HAP-1 (cell line): ENCODE results near the gene LRCH3.
A peak's percentile ranks its signal among the peaks of the same experiment; 100 is the strongest.

ENCODE experiments used
- DNase-seq, 2 experiments: peaks; one replicate each; pipeline ENCODE4 v3.0.0-alpha.2; 2016 to 2020; ENCODE audit warnings: low spot score in 2 of 2
- H3K27me3 ChIP-seq: fragments of 250-450 bp; sonication (Bioruptor Pico); 2 replicates; pipeline ENCODE4 v1.5.1; 2020; ENCODE audit warnings: low read depth, mild to moderate bottlenecking, moderate library complexity
- H3K36me3 ChIP-seq: fragments of 250-450 bp; sonication (Bioruptor Pico); replicated peaks from 2 replicates; pipeline ENCODE4 v1.5.1; 2020; ENCODE audit warnings: mild to moderate bottlenecking
- H3K4me1 ChIP-seq: fragments of 250-450 bp; sonication (Bioruptor Pico); 2 replicates; pipeline ENCODE4 v1.5.1; 2020; ENCODE audit warnings: mild to moderate bottlenecking
- H3K4me3 ChIP-seq: fragments of 250-450 bp; sonication (Bioruptor Pico); 2 replicates; pipeline ENCODE4 v1.5.1; 2020; ENCODE audit warnings: mild to moderate bottlenecking, moderate library complexity
- H3K9me3 ChIP-seq: fragments of 250-450 bp; sonication (Bioruptor Pico); 2 replicates; pipeline ENCODE4 v1.5.1; 2020; ENCODE audit warnings: mild to moderate bottlenecking, moderate library complexity
- in situ Hi-C: fragments of 300-500 bp; cut with MboI; formaldehyde crosslinking; loops from 3 replicates; pipeline ENCODE4 v1.14.3; 2020; ENCODE audit warnings: low sequenced_read_pairs, inconsistent platforms, mixed read lengths

LRCH3 gene

DNA sequence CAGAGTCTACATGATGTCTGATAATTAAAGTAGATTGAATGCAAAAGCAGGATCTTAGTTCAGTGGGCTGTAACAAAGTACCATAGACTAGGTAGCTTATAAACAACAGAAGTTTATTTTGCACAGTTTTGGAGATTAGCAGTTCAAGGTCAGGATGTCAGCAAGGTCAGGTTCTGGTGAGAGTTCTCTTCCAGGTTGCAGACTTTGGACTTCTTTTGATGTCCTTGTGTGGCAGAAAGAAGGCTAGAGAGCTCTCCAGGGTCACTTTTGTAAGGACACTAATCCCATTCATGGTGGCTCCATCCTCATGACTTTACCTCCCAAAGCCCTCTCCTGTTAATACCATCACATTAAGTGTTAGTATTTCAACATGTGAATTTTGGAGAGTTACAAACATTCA, 29.3 kb upstream of the LRCH3 start:
- H3K36me3 ChIP-seq: peaks cover 20% of the 10 kb centered on the region
- in situ Hi-C loops: no loop called here

DNA sequence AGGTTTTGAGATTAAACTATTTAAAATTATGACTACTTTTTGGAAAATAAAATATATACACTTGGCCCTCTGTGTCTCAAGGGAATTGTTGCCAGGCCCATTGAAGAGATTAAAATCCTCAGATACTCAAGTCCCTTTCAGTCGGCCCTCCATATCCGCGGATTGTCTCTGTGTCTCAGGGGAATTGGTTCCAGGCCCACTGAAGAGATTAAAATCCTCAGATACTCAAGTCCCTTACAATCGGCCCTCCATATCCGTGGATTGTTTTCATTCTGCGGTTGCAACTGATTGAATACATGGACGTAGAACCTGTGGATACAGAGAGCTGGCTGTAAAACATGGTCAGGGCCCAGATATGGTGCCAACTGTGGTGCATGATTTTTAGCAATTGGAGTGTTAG, 15.7 kb upstream of the LRCH3 start:
- Histone ChIP-seq H3K27me3 (no peaks in the 10 kb centered on the region), H3K36me3 (peaks cover 37% of the 10 kb centered on the region), H3K4me1 (peaks cover 10% of the 10 kb centered on the region), H3K4me3 (no peak overlapping the region), H3K9me3 (no peaks in the 10 kb centered on the region)
- peak; percentile 82 to 91 for DNase-seq
- in situ Hi-C loops: no loop called here

More for the DNA sequence above, 29.3 kb upstream of the LRCH3 start:
- Histone ChIP-seq H3K4me3 (no peak overlapping the region), H3K9me3 (peaks cover 3% of the 10 kb centered on the region), H3K4me1 (no peaks in the 10 kb centered on the region), H3K27me3 (no peaks in the 10 kb centered on the region)
- no peak for DNase-seq

DNA sequence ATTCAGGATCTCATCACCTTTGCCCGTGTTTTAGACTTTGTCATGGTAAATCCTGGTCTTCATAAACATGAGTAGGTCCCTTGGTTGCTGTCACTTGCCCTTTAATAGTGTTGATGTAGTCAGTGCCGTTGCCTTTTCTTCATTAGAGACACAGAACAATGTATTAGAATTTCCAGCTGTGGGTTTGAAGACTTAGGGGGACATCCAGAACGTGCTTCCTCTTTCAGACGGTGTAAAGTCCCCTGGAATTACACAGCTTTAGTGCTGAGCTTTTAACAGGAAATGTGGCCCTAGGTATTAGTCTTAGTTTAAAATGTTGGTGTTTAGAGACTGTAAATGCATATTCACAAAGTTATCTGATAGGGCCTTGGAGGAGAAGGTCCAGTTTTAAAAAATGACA, 8.8 kb upstream of the LRCH3 start:
- Histone ChIP-seq H3K4me1 (no peaks in the 10 kb centered on the region), H3K36me3 (peaks cover 32% of the 10 kb centered on the region), H3K4me3 (no peak overlapping the region), H3K27me3 (no peaks in the 10 kb centered on the region), H3K9me3 (no peaks in the 10 kb centered on the region)
- in situ Hi-C loops: no loop called here
- DNase-seq: no peak

DNA sequence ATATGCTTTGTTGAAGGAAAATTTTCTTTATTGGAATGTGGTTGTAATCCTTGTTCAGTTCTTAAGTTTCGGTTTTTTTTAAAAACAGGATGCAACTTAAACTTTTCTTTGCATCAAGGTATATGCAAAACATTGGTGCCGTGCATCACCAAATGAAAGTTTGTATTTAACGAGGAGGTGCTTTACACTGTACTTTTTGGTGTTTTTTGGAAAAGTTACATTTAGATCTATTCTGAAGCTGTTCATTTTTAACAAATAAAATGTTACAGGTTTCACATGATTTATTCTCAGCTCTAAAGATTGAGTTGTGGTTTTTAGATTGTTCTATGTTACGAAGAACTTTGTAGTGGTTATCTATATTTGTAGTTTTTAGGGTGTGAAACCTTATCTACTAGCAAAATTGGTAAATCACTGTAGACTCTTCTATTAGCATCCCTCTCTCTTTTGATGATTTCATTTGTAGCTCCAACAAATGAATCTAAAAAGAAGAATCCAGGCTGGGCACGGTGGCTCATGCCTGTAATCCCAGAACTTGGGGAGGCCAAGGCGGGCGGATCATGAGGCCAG, 7.0 kb upstream of the LRCH3 start:
- Histone ChIP-seq H3K4me3 (no peak overlapping the region), H3K27me3 (no peaks in the 10 kb centered on the region), H3K4me1 (no peaks in the 10 kb centered on the region), H3K9me3 (no peaks in the 10 kb centered on the region), H3K36me3 (peaks cover 14% of the 10 kb centered on the region)
- DNase-seq: no peak
- in situ Hi-C loops: no loop called here

DNA sequence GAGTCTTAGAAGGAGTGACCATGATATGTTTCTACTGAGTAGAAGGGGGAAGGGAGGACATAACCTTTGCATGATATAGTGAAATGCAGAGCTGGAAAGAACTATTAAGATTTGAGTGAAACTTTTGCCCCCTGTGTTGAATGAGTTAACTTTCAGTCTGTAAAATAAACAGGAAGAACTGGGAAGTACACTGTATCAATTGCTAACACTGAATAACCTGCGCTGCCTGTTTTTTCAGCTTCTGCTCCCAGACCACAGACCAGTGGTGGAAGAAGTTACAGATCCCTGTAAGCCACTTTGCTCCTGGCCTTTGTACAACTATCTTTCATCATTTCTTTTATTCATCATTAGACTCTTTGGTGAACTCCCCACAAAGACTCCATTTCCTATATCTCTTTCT, 3.6 kb upstream of the LRCH3 start:
- in situ Hi-C loops: no loop called here
- H3K4me3 ChIP-seq: no peak overlapping the region
- H3K9me3 ChIP-seq: no peaks in the 10 kb centered on the region
- no peaks in the 10 kb centered on the region for H3K27me3 ChIP-seq
- no peak for DNase-seq
- H3K36me3 ChIP-seq: peaks cover 15% of the 10 kb centered on the region
- H3K4me1 ChIP-seq: no peaks in the 10 kb centered on the region

DNA sequence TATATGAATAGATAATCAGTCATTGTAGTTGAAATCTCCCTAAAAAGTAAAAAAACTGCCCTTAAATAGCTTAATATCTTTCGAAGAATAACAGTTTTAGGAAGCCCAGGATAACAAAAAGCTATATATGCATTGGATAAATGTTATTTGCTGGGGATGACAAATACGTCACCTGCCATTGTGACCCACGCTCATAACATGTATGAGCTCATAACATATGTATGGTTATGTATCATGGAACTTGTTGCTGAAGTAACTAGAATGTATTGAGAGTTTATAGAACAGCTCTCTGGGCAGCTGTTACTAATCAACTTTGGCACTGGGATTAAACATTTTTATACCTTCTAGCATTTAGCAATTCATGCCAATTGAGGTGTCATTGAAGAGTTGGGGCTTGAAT, 1.7 kb upstream of the LRCH3 start:
- in situ Hi-C loops: no loop called here
- H3K4me1 ChIP-seq: peaks cover 5% of the 10 kb centered on the region

DNA sequence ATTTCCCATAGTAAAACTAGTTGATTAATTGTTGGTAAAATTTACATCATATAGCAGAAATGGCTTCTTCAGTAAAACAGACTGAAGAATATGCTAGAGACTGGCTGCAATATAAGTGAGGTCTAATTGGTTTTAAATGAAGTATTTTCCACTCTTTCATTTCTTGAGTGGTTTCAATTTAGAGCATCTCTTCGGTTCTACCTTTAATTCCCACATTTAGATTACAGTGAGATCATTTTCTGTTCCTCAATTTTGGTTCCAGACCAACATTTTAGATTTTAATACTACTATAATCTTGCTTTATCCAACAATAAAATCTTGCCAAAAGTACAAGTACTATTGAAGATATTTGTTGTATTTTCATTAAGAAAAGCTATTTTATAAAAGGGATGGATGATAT, 1.0 kb upstream of the LRCH3 start:
- H3K36me3 ChIP-seq: 0 out of 2 replicates have a peak, but pooled peaks cover 4% of the 10 kb centered on the region
- no peaks in the 10 kb centered on the region for H3K9me3 ChIP-seq
- in situ Hi-C loops: no loop called here
- no peaks in the 10 kb centered on the region for H3K27me3 ChIP-seq
- H3K4me1 ChIP-seq: peaks cover 5% of the 10 kb centered on the region
- no peak overlapping the region for H3K4me3 ChIP-seq
- DNase-seq: no peak

More for the DNA sequence above, 1.7 kb upstream of the LRCH3 start:
- DNase-seq: no peak
- no peaks in the 10 kb centered on the region for H3K27me3 ChIP-seq
- H3K36me3 ChIP-seq: 0 out of 2 replicates have a peak, but pooled peaks cover 4% of the 10 kb centered on the region
- no peak overlapping the region for H3K4me3 ChIP-seq
- H3K9me3 ChIP-seq: no peaks in the 10 kb centered on the region

DNA sequence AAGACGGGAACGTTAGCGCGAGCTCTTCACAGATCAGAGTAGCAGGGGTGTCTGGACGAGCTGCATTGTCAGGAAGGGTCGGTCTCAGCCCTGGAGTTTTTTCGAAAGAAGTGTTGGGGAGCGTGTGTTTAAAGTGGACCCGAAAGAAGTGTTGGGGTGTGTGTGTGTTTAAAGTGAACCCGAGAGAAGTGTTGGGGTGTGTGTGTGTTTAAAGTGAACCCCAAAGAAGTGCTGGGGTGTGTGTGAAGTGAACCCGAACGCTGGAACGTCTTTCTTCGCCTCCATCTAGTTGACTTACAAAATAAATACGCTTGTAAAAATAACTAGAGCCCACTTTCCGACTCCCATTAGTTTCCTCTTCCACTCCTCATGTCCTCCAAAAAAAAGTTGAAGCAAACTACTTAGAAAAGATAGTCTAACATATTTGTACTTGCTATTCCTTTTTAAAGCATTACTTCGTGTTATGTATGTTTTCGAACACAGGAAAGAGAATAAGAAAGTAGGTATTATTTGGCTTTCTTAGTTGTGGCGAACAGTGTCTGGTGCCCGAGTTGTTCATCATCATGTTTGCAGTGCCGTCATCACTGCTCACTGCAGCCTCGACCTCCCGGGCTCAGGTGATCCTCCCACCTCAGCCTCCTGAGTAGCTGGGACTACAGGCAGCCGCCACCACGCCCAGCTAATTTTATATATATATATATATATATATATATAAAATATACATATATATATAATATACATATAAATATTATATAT, 1.0 kb downstream of the LRCH3 start:
- Histone ChIP-seq H3K4me3 (peak overlapping the region; percentile 99), H3K27me3 (no peaks in the 10 kb centered on the region), H3K4me1 (peaks cover 5% of the 10 kb centered on the region), H3K9me3 (no peaks in the 10 kb centered on the region), H3K36me3 (0 out of 2 replicates have a peak, but pooled peaks cover 4% of the 10 kb centered on the region)
- in situ Hi-C loops: no loop called here
- no peak for DNase-seq

DNA sequence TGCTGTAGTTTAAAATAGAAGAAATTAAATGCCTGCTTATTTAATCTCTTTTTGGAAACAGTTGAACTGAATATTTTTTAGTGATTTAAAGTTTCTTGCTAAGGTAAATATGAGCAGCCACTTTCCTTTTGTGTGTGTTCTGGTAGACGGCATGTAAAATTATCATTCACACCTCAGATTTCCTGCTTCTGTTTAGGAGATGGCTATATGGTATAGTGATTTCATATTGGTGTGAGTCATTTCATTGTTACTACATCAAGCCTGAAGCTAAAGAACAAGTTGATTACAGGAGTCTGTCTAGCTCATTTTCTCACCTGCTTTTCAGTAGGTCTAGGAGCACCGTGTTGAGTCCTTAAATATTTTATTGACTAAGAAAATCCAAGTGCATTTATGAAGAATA, 2.2 kb downstream of the LRCH3 start:
- no peaks in the 10 kb centered on the region for H3K9me3 ChIP-seq
- H3K4me3 ChIP-seq: no peak overlapping the region
- 0 out of 2 replicates have a peak, but pooled peaks cover 4% of the 10 kb centered on the region for H3K36me3 ChIP-seq
- in situ Hi-C loops: no loop called here
- H3K4me1 ChIP-seq: peaks cover 5% of the 10 kb centered on the region
- DNase-seq: peak in 1 of 2 experiments; percentile 20
- no peaks in the 10 kb centered on the region for H3K27me3 ChIP-seq

DNA sequence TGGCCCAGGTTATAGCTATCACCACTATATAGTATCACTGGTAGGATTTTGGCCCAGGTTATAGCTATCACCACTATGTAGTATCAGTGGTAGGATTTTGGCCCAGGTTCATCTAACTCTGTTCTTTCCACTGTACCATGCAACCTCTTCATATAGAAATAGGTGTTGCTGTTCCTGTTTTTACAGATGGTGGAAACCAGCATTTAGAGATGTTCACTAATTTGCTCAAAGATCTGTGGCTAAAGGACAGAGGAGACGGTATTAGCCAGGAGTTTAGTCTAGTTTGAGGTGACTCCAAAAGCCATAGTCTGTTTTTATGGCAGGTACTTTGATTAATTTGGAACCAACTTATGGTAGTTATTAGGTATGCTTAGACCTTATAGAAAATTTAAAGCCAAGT, 3.1 kb downstream of the LRCH3 start:
- H3K4me1 ChIP-seq: peaks cover 5% of the 10 kb centered on the region
- no peaks in the 10 kb centered on the region for H3K9me3 ChIP-seq
- H3K27me3 ChIP-seq: no peaks in the 10 kb centered on the region
- H3K4me3 ChIP-seq: no peak overlapping the region
- in situ Hi-C loops: no loop called here
- DNase-seq: no peak
- H3K36me3 ChIP-seq: 0 out of 2 replicates have a peak, but pooled peaks cover 4% of the 10 kb centered on the region

DNA sequence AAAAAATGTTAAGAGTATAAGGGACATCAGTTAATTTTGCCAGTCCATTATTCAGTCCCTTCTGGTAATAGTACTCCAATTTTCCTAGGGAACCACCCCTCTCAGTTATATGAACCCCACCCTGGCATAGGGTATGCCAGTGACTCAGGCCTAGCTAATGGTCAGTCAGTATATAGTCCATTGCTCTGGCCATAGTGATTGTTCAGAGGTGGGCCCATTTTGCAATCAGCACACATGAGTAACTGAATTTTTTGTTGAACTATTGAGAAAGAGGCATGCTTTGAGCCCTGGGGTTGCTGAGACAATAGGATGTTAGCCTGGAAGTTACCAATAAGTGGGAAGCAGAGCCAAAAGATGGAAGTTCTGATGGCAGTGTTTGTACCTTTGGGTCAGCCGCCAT, 4.1 kb downstream of the LRCH3 start:
- H3K4me3 ChIP-seq: no peak overlapping the region
- peaks cover 5% of the 10 kb centered on the region for H3K4me1 ChIP-seq
- in situ Hi-C loops: no loop called here

DNA sequence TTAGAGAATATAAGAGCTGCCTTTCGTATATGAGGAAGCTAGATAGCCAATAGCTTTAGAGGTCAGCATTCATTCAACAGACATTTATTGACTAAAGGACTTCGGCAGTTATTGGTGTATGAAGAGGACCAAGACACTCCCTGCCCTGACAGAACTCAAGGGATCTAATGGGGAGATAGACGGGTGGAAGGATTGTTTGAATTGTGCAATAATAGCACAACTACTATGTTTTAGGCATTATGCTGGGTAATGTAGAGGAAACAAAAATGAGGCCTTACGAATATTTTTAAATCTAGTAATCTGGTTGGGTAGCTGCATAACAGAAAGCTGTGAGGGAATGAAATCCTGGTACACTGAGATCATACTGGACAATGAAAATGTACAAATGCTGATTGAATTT, 5.0 kb downstream of the LRCH3 start:
- Histone ChIP-seq H3K9me3 (no peaks in the 10 kb centered on the region), H3K36me3 (0 out of 2 replicates have a peak, but pooled peaks cover 4% of the 10 kb centered on the region), H3K4me3 (no peak overlapping the region), H3K4me1 (peaks cover 6% of the 10 kb centered on the region), H3K27me3 (no peaks in the 10 kb centered on the region)
- in situ Hi-C loops: no loop called here
- DNase-seq: no peak

More for the DNA sequence above, 4.1 kb downstream of the LRCH3 start:
- no peak for DNase-seq
- Histone ChIP-seq H3K27me3 (no peaks in the 10 kb centered on the region), H3K9me3 (no peaks in the 10 kb centered on the region), H3K36me3 (0 out of 2 replicates have a peak, but pooled peaks cover 4% of the 10 kb centered on the region)

DNA sequence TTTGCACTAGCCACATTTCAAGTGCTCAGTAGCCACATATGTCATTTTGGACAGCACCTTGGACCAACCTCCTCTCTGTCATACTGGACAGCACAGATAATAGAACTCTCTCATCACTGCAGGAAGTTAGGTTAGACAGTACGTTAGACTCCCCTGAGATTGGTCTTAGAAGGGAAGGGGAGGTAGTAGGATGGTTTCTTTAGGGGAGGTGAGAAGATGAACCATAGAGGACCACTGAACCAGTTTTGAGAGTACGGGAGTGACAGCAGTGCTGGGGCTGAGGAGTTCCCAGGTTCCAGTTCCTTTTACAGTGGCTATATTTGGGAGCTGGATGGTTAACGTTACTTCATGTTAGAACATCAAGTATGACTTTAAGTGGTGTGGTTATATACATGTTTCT, 7.8 kb downstream of the LRCH3 start:
- in situ Hi-C loops: no loop called here
- peaks cover 3% of the 10 kb centered on the region for H3K4me1 ChIP-seq
- DNase-seq: no peak

DNA sequence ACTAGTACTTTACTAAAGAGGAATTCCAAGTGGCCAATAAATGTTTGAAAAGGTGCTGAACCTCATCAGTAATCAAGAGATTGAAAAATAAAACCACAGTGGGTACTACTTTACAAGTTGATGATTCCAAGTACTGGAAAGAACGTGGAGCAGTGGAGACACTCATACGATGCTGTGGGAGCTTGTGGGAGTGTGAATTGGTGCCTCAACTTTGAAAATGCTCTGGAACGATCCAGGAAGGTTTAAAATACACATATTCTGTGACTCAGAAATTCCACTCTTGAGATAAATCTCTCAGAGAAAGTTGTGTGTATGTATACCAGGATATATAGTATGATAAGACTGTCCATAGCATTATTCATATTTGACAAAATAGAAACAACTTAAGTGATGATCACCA, 9.3 kb downstream of the LRCH3 start:
- Histone ChIP-seq H3K9me3 (no peaks in the 10 kb centered on the region), H3K27me3 (no peaks in the 10 kb centered on the region), H3K4me3 (no peak overlapping the region), H3K36me3 (no peaks in the 10 kb centered on the region; the same call in 1 of the 2 replicates), H3K4me1 (peaks cover 3% of the 10 kb centered on the region)
- DNase-seq: no peak
- in situ Hi-C loops: no loop called here

More for the DNA sequence above, 7.8 kb downstream of the LRCH3 start:
- Histone ChIP-seq H3K36me3 (no peaks in the 10 kb centered on the region), H3K27me3 (no peaks in the 10 kb centered on the region), H3K4me3 (no peak overlapping the region), H3K9me3 (no peaks in the 10 kb centered on the region)
